Dermis blood vessel endothelial cell (primary cell): ENCODE measurements around the gene FAM174C. TPM values are rescaled to one million over a fixed set of nuclear protein-coding genes. Genes with fewer than 3 reads are reported as not detected.

Source experiments
- DNase-seq: peaks from one replicate; pipeline ENCODE4 v3.0.0; 2010
- total RNA-seq: library from RNA; depleted of rRNA; stranded (reverse); fragments of >200 nt; gene quantifications from 2 replicates; pipeline ENCODE4 v1.2.3, GENCODE V29; 2014

FAM174C gene
- total RNA-seq, 1 donor from 2014 or later, result 22.0 TPM

GRCh38 chr19:1262623-1263123 lies 12.7 kb upstream of the FAM174C start:
- DNase-seq, result no peak

- no peak for DNase-seq
Measured at GRCh38 chr19:1263188-1263587, 12.1 kb upstream of the FAM174C start.

- DNase-seq, result peak; percentile 81
Measured at GRCh38 chr19:1264801-1265614, 10.3 kb upstream of the FAM174C start.

GRCh38 chr19:1265615-1266128 lies 9.7 kb upstream of the FAM174C start:
- DNase-seq, result peak; percentile 54

- DNase-seq, result peak; percentile 84
Measured at GRCh38 chr19:1266129-1266915, 9.0 kb upstream of the FAM174C start.

GRCh38 chr19:1266916-1267476 lies 8.3 kb upstream of the FAM174C start:
- DNase-seq, result peak; percentile 76

- no peak for DNase-seq
Measured at GRCh38 chr19:1267477-1268225, 7.7 kb upstream of the FAM174C start.

GRCh38 chr19:1268226-1269064 lies 6.9 kb upstream of the FAM174C start:
- DNase-seq, result no peak

- DNase-seq, result peak; percentile 99
Measured at GRCh38 chr19:1269065-1269477, 6.3 kb upstream of the FAM174C start, which contains the start of gene CIRBP. TSS of gene CIRBP (plus strand) at chr19:1269332. CDS start at chr19:1270934, 1,602 bp downstream.

GRCh38 chr19:1269478-1270212 lies 5.7 kb upstream of the FAM174C start:
- DNase-seq, result peak; percentile 90

GRCh38 chr19:1270213-1270853 lies 5.0 kb upstream of the FAM174C start:
- no peak for DNase-seq

- DNase-seq, result no peak
Measured at GRCh38 chr19:1270854-1271527, 4.3 kb upstream of the FAM174C start.

- DNase-seq, result no peak
Measured at GRCh38 chr19:1271528-1272422, 3.6 kb upstream of the FAM174C start.

GRCh38 chr19:1272423-1273262 lies 2.7 kb upstream of the FAM174C start:
- no peak for DNase-seq

- DNase-seq, result no peak
Measured at GRCh38 chr19:1273263-1274041, 1.9 kb upstream of the FAM174C start.

GRCh38 chr19:1274081-1274851 lies 1.1 kb upstream of the FAM174C start:
- no peak for DNase-seq
